ENCODE data around the gene CRADD.

CRADD gene

DNA sequence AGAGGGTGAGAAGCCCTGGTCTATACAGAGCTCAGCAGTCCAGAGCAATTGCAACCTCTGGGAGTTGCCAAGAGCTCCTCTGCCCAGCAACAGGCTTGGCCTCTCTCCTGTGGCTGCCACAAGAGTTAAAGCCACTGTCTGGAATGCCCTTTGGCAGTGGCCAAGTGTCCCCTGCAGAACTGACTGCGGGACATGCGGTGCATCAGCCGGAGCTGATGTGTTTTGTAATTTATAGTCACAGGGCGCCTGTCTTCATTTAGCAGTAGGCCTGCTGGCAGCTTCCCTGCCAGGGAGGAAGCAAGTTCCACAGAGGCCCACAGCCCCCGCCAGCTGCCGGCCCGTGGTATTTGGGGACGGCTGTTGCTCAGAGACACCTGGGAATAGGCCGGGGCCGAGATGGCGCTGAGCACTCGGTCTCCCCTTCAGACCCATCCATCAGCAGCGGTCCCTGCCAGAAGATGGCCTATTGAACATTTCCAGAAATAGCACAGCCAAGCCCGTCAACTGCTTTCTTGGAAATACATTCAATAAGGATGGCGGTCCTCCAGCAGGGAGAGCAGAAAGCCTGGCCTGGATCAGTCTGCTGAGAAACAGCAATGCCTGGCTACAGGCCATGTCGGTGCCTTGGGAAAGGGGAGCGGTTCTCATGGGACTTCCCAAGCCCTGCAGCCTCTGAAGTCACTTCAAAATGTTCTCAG is 217.4 kb downstream of the CRADD start:
- TF ChIP-seq, protein P1, sequence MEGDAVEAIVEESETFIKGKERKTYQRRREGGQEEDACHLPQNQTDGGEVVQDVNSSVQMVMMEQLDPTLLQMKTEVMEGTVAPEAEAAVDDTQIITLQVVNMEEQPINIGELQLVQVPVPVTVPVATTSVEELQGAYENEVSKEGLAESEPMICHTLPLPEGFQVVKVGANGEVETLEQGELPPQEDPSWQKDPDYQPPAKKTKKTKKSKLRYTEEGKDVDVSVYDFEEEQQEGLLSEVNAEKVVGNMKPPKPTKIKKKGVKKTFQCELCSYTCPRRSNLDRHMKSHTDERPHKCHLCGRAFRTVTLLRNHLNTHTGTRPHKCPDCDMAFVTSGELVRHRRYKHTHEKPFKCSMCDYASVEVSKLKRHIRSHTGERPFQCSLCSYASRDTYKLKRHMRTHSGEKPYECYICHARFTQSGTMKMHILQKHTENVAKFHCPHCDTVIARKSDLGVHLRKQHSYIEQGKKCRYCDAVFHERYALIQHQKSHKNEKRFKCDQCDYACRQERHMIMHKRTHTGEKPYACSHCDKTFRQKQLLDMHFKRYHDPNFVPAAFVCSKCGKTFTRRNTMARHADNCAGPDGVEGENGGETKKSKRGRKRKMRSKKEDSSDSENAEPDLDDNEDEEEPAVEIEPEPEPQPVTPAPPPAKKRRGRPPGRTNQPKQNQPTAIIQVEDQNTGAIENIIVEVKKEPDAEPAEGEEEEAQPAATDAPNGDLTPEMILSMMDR (conservative IDR thresholded peaks at IDR 0.05; ENCODE audit: low read depth), result no peak
- H3K27ac ChIP-seq, result no peak overlapping the region
- no peak for DNase-seq (ENCODE audit: low spot score)
- POLR2A ChIA-PET (ENCODE audit: low non-redundant PET), result no interaction called here
- CTCF ChIA-PET, result interaction anchor here (0.6 to 0.7 kb wide), 2 partner anchors 40 to 122 kb away, joined by 3 read pairs; no protein-coding TSS in a partner anchor

- POLR2A ChIA-PET (ENCODE audit: low non-redundant PET), result no interaction called here
These were observed 217.9 kb downstream of the CRADD start for GRCh38 chr12:93895089-93895445.

GRCh38 chr12:93896427-93896826 is 219.3 kb downstream of the CRADD start:
- DNase-seq (ENCODE audit: low spot score), result no peak
- ChIA-PET CTCF (no interaction called here), POLR2A (ENCODE audit: low non-redundant PET) (no interaction called here)
- no peak overlapping the region for H3K27ac ChIP-seq
- TF ChIP-seq, protein P1 (conservative IDR thresholded peaks at IDR 0.05; ENCODE audit: low read depth), result no peak

More at GRCh38 chr12:93895089-93895445, 217.9 kb downstream of the CRADD start:
- no peak for DNase-seq (ENCODE audit: low spot score)
- CTCF ChIA-PET, result interaction anchor here (0.7 kb wide), 1 partner anchor 449 kb away, joined by 3 read pairs; no protein-coding TSS in a partner anchor
- TF ChIP-seq, protein P1 (conservative IDR thresholded peaks at IDR 0.05; ENCODE audit: low read depth), result no peak
- H3K27ac ChIP-seq, result no peak overlapping the region

DNA sequence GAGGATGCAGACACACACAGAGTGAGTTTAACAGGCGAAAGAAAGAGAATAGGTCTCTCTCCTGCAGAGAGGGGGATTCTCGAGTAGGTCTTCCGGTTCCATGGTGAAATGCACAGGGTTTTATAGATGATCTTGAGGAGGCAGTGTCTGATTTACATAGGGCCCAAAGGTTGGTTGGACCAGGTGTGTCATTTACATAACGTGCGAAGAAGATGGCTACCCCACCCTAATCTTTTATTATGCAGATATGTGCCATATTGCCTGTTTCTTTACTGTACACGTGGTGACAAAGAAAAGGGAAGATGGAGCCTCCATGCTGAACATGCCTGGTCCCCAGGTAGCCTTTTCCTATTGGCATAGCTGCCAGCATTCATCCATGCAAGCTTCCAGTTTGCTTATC is 219.8 kb downstream of the CRADD start:
- H3K27ac ChIP-seq, result no peak overlapping the region
- DNase-seq (ENCODE audit: low spot score), result no peak
- TF ChIP-seq, protein P1 (conservative IDR thresholded peaks at IDR 0.05; ENCODE audit: low read depth), result no peak
- CTCF ChIA-PET, result no interaction called here
- POLR2A ChIA-PET (ENCODE audit: low non-redundant PET), result interaction anchor here (0.5 kb wide), 1 partner anchor 306 kb away, joined by 4 read pairs; no protein-coding TSS in a partner anchor

DNA sequence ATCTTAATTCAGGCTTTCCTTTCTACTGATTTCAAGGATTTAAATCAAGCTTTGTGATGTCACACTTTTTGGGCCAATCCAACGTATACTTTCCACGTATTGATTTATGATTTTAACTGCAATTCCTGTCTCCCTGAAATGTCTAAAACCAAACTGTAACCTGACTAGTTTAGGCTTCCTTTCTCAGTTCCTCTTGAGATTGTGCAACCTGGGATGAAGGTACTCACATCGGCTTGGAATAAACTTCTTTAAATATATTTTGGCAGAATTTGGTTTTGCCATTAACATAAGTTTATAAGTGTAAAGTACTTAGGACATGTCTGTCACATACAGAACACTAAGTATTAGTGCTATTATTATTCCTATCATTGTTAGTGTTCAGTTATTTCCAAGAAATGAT is 224.6 kb downstream of the CRADD start:
- ChIA-PET POLR2A (ENCODE audit: low non-redundant PET) (no interaction called here), CTCF (interaction anchor here (0.6 kb wide), 1 partner anchor 974 kb away, joined by 3 read pairs; no protein-coding TSS in a partner anchor)
- TF ChIP-seq, protein P1 (conservative IDR thresholded peaks at IDR 0.05; ENCODE audit: low read depth), result no peak
- H3K27ac ChIP-seq, result no peak overlapping the region
- no peak for DNase-seq (ENCODE audit: low spot score)

GRCh38 chr12:93902192-93902591 is 225.0 kb downstream of the CRADD start:
- CTCF ChIA-PET, result no interaction called here
- no peak overlapping the region for H3K27ac ChIP-seq
- TF ChIP-seq, protein P1 (conservative IDR thresholded peaks at IDR 0.05; ENCODE audit: low read depth), result no peak
- no peak for DNase-seq (ENCODE audit: low spot score)
- POLR2A ChIA-PET (ENCODE audit: low non-redundant PET), result no interaction called here
